Spinal cord (tissue), 10 donors: ENCODE data around the gene SV2C. TPM values are rescaled to one million over a fixed set of nuclear protein-coding genes. Genes with fewer than 3 reads are reported as not detected.
"Not testable (repeated sequence)": the region's sequence is repeated elsewhere in the genome, so short reads cannot be mapped to it uniquely, and the experiment has no call there.

Experiments
- DNase-seq, 6 donors: peaks; one replicate each; pipeline versions ENCODE4 v3.0.0 to v3.0.0-alpha.2; 2013 to 2015; ENCODE audit warnings: low spot score in 6 of 6, low read depth in 4 of 6
- H3K27ac ChIP-seq: one replicate; pipeline ENCODE4 v1.5.1; 2013; ENCODE audit warnings: low read depth, low read length, control low read depth
- H3K27me3 ChIP-seq: one replicate; pipeline ENCODE4 v1.6.1; 2013; ENCODE audit warnings: low read length; ENCODE audit not compliant: control insufficient read depth, insufficient read depth
- H3K36me3 ChIP-seq: one replicate; pipeline ENCODE4 v1.6.1; 2013; ENCODE audit warnings: low read length; ENCODE audit not compliant: control insufficient read depth, insufficient read depth
- H3K4me1 ChIP-seq: one replicate; pipeline ENCODE4 v1.6.1; 2013; ENCODE audit warnings: low read length; ENCODE audit not compliant: control insufficient read depth, insufficient read depth
- H3K4me3 ChIP-seq: one replicate; pipeline ENCODE4 v1.5.1; 2013; ENCODE audit warnings: low read depth, low read length, control low read depth
- H3K9me3 ChIP-seq: one replicate; pipeline ENCODE4 v1.6.1; 2013; ENCODE audit warnings: low read length; ENCODE audit not compliant: control insufficient read depth, insufficient read depth
- WGBS: methylation state at CpG from one replicate; pipeline ENCODE4 v1.1.5; 2013; ENCODE audit warnings: missing lambda C conversion rate; ENCODE audit not compliant: insufficient coverage; 5-methylcytosine and 5-hydroxymethylcytosine counted together
- polyA plus RNA-seq, 2 donors: library from polyadenylated mRNA; unstranded; fragments of 120-200 nt; gene quantifications; one replicate each; pipeline ENCODE4 v1.2.1, GENCODE V29; 2013; ENCODE audit not compliant: insufficient read length in 2 of 2
- total RNA-seq, 2 donors: library from RNA; depleted of rRNA in 1 of 2; stranded (reverse); fragments of 120-200 nt in 1 of 2; fragments of >200 nt in 1 of 2; gene quantifications; one replicate each; pipeline versions ENCODE4 v1.2.3 to v1.2.4, GENCODE V29; 2013 to 2014
- donor health status: healthy.

Gene SV2C
- total and polyA plus RNA-seq, 4 donors: 16.2 to 66.7 (median 40.2) TPM

- DNase-seq: peak in 2 of 6 donors; percentile 45
- 67% methylated on average over 15 of the region's 17 CpGs for WGBS
- no peak overlapping the region for H3K27ac ChIP-seq
Observed at GRCh38 chr5:76363352-76364225, 280.4 kb downstream of the SV2C start.

DNA sequence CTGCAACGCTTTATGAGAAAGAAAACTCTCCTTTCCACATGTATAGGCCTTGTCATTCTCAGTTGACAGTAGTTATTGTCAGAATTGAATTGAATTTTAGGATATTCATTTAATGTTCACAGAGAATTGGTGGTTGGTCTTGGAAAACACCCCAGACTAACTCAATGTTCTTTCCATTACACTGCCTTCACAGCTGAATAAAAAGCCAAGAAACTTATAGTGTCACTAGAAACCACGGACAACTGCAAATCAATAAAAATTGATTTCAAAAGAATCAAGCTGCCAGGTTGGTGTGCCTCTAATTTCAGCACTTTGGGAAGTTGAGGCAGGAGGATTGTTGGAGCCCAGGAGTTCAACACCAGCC is 281.0 kb downstream of the SV2C start:
- H3K9me3 ChIP-seq: no peaks in the 10 kb centered on the region
- no CpG with 5 or more reads among the region's 2 CpGs for WGBS
- H3K27ac ChIP-seq: no peak overlapping the region
- no peaks in the 10 kb centered on the region for H3K27me3 ChIP-seq
- no peak overlapping the region for H3K4me3 ChIP-seq
- no peak for DNase-seq
- no peaks in the 10 kb centered on the region for H3K36me3 ChIP-seq
- H3K4me1 ChIP-seq: no peaks in the 10 kb centered on the region

More at GRCh38 chr5:76363352-76364225, 280.4 kb downstream of the SV2C start:
- Histone ChIP-seq H3K9me3 (no peaks in the 10 kb centered on the region), H3K4me1 (no peaks in the 10 kb centered on the region), H3K36me3 (no peaks in the 10 kb centered on the region), H3K27me3 (no peaks in the 10 kb centered on the region), H3K4me3 (no peak overlapping the region)

- Histone ChIP-seq H3K4me3 (no peak overlapping the region), H3K9me3 (no peaks in the 10 kb centered on the region), H3K27me3 (no peaks in the 10 kb centered on the region), H3K4me1 (no peaks in the 10 kb centered on the region), H3K27ac (no peak overlapping the region), H3K36me3 (no peaks in the 10 kb centered on the region)
- DNase-seq: no peak
Observed at GRCh38 chr5:76365561-76365960, 282.4 kb downstream of the SV2C start.

DNA sequence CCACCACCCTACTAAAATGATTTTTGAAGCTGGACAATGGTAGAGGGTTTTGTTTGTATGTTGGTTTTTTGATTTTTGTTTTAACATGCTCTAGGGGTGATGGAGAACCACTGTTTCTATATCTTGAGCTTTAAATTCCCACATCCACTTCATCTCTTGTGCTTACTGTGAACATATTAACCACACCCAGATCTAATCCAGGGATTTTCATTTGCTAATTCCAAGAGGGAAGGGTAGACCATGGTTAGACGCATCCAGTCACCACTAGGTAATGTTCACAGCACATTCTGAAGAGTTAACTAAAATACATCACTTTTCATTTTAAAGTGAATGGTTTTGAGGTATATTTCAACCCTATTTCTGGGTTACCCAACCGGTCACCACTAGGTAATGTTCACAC is 283.4 kb downstream of the SV2C start:
- Histone ChIP-seq H3K4me3 (no peak overlapping the region), H3K27ac (no peak overlapping the region), H3K9me3 (no peaks in the 10 kb centered on the region), H3K36me3 (no peaks in the 10 kb centered on the region), H3K27me3 (no peaks in the 10 kb centered on the region), H3K4me1 (no peaks in the 10 kb centered on the region)
- DNase-seq: no peak
- no CpG with 5 or more reads among the region's 2 CpGs for WGBS

DNA sequence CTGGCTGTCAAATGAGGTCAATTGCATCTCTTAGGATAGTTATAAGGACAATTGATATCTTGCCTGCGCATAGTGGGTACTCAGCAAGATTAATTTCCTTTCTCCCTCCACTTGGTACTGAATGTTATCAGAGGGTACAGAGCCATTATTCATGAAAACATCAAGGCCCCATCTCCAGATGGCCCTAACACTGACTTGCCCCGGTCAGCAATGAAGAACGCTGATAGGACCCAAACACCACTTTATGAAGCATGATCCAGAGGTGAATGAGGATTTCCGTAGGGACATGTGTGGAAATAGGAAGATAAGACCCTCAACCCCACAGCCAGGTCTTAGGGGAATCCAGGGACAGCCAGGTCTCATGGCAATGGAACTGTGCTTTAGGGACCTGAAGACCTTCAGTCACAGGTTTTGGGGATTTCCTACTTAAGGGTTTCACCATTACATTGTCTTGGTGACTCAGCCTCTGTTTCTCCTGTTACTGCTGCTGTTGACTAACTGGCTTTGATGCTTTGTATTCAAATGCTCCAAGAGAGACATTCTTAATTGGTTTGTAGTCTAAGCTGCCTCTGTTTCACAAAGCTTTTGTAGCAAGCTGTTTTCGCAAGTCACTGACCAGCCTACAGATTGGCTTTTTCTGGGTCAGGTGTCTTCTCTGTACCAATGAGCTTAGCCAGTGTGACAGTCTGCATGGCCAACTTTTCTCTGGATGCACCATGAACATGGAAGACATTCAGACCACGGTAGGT is 284.6 kb downstream of the SV2C start:
- Histone ChIP-seq H3K9me3 (no peaks in the 10 kb centered on the region), H3K27ac (no peak overlapping the region), H3K27me3 (no peaks in the 10 kb centered on the region), H3K36me3 (no peaks in the 10 kb centered on the region), H3K4me3 (no peak overlapping the region), H3K4me1 (peaks cover 3% of the 10 kb centered on the region)
- WGBS: 100% methylated on average over 1 of the region's 6 CpGs
- DNase-seq: no peak

DNA sequence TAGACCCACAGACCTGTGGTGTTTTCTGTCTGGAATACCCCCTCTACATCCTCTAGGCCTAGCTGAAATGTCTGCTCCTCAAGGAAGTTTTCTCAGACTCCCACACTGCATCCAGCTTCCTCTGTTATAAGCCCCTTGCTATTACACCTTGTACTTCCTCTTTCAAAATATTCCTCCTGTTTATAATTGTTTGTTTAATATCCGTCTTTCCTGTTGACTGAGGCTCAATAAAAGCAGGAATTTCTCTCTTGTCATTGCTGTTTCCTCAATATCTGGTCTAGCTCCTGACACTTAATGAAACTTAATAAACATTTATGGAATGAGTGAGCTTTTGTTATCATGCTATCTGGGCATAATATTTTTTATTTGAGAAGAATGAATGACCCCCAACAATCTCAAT is 285.8 kb downstream of the SV2C start:
- no peak overlapping the region for H3K4me3 ChIP-seq
- H3K36me3 ChIP-seq: no peaks in the 10 kb centered on the region
- H3K27ac ChIP-seq: no peak overlapping the region
- H3K9me3 ChIP-seq: no peaks in the 10 kb centered on the region
- WGBS: no CpG with 5 or more reads among the region's 1 CpG
- peaks cover 3% of the 10 kb centered on the region for H3K4me1 ChIP-seq
- DNase-seq: no peak
- no peaks in the 10 kb centered on the region for H3K27me3 ChIP-seq

DNA sequence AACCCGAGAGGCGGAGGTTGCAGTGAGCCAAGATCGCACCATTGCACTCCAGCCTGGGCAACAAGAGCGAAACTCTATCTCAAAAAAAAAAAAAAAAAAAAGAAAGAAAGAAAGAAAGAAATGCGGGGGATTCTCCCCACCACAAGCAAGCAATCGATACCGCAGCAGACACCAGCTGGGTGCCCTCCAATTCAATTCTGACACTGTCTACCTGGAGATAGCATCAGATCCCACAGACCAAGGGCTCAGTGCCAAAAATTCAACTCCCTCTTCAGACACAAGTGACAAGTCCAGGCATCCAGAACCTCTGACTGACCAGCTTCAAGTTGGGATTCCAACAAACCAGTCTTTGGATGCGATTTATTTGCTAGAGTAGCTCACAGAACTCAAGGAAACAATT is 286.5 kb downstream of the SV2C start:
- WGBS: 100% methylated on average over 2 of the region's 8 CpGs
- DNase-seq, H3K4me3 ChIP-seq, H3K36me3 ChIP-seq, H3K9me3 ChIP-seq, H3K27ac ChIP-seq, H3K27me3 ChIP-seq, H3K4me1 ChIP-seq: not testable (repeated sequence)

GRCh38 chr5:76371960-76372322 is 288.8 kb downstream of the SV2C start:
- H3K4me3 ChIP-seq: no peak overlapping the region
- H3K27ac ChIP-seq: no peak overlapping the region
- no peaks in the 10 kb centered on the region for H3K27me3 ChIP-seq
- H3K9me3 ChIP-seq: no peaks in the 10 kb centered on the region
- peaks cover 3% of the 10 kb centered on the region for H3K4me1 ChIP-seq
- no peaks in the 10 kb centered on the region for H3K36me3 ChIP-seq
- WGBS: 33% methylated on average over 1 of the region's 2 CpGs
- no peak for DNase-seq

DNA sequence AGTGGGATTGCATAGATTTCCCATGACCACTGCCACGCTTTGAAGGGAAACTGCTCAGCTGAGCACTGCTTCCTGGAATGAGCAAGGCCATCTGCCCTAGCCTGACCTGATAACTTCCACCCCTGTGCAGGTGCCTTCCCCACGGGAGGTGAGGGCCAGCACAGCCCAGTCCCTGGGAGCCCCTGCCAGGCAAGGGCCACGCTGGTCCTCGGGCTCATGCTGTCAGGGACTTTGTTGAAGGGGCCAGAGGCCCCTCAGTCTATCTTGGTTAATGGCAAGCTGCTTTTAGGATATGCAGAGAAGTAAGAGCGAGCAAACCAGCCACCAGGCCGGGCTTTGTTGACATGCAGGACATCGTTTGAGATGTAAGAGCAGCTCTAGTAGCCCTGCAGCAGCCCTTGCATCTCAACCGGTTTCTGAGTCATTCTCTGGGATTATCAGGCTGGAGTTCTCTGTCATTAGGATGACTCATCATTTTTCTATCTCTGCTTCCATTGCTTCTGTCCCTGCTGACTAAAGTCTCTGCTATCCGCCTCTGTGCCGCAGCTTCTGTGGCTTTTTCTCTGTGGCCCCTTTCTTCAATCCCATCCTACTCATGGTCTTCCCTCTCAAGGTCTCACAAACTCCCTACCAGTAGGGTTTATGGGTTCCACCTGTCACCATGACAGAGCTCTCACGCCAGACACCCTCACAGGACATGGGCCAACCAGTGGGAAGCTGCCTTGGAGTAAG is 289.3 kb downstream of the SV2C start:
- no peak overlapping the region for H3K4me3 ChIP-seq
- no peaks in the 10 kb centered on the region for H3K36me3 ChIP-seq
- H3K4me1 ChIP-seq: peaks cover 3% of the 10 kb centered on the region
- WGBS: 72% methylated on average over 11 of the region's 11 CpGs
- no peaks in the 10 kb centered on the region for H3K9me3 ChIP-seq
- no peak for DNase-seq
- H3K27ac ChIP-seq: no peak overlapping the region
- H3K27me3 ChIP-seq: no peaks in the 10 kb centered on the region
